Esophagus squamous epithelium (tissue), 4 donors: ENCODE results near the gene SIGLEC12.
"Not testable (repeated sequence)": the region's sequence is repeated elsewhere in the genome, so short reads cannot be mapped to it uniquely, and the experiment has no call there.

ENCODE experiments used
- POLR2A ChIP-seq, 4 donors: fragments of 450-650 bp; IDR thresholded peaks; one replicate each; pipeline ENCODE4 v1.6.1; 2017; ENCODE audit warnings: antibody characterized with exemption in 4 of 4, mild to moderate bottlenecking in 4 of 4, moderate library complexity in 3 of 4
- TF ChIP-seq, protein P1 (sequence below), 6 experiments: fragments of 450-650 bp in 4 of 6; fragments of 200-600 bp in 2 of 6; sonication (generic) in 2 of 6; IDR thresholded peaks; one replicate each; pipeline ENCODE4 v1.5.1; 2016 to 2019; ENCODE audit warnings: antibody characterized with exemption in 6 of 6, mild to moderate bottlenecking in 4 of 6, moderate library complexity in 4 of 6

- TF ChIP-seq, protein P1, sequence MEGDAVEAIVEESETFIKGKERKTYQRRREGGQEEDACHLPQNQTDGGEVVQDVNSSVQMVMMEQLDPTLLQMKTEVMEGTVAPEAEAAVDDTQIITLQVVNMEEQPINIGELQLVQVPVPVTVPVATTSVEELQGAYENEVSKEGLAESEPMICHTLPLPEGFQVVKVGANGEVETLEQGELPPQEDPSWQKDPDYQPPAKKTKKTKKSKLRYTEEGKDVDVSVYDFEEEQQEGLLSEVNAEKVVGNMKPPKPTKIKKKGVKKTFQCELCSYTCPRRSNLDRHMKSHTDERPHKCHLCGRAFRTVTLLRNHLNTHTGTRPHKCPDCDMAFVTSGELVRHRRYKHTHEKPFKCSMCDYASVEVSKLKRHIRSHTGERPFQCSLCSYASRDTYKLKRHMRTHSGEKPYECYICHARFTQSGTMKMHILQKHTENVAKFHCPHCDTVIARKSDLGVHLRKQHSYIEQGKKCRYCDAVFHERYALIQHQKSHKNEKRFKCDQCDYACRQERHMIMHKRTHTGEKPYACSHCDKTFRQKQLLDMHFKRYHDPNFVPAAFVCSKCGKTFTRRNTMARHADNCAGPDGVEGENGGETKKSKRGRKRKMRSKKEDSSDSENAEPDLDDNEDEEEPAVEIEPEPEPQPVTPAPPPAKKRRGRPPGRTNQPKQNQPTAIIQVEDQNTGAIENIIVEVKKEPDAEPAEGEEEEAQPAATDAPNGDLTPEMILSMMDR (IDR thresholded peaks at IDR 0.05): not testable (repeated sequence)
- not testable (repeated sequence) for TF ChIP-seq POLR2A (IDR thresholded peaks at IDR 0.05)
Measured at GRCh38 chr19:51447510-51447909, 54.1 kb downstream of the SIGLEC12 start.
